IMR-90 (cell line): Measurements from ENCODE around the gene LIPE. TPM values are rescaled to one million over a fixed set of nuclear protein-coding genes. Genes with fewer than 3 reads are reported as not detected.

ENCODE experiments used
- ATAC-seq: fragments of 200-7000 bp; cut with Tn5 transposase; 2 replicates; pipeline ENCODE4 v1.9.1; 2020; ENCODE audit warnings: low read depth, mild to moderate bottlenecking, moderate library complexity
- BruUV-seq: library from RNA; stranded (reverse); fragments of 400-500 nt; replicated peaks from 2 replicates; lab custom pipeline; 2021; lab: Mats Ljungman, UMichigan
- CTCF ChIA-PET: fragments of 300-600 bp; formaldehyde crosslinking; extraction: SDS; loops from one replicate; lab custom pipeline; 2021; ENCODE audit warnings: antibody characterized with exemption; lab: Yijun Ruan, JAX
- POLR2A ChIA-PET: fragments of 300-600 bp; sonication (Branson Sonifier 250); formaldehyde crosslinking; loops from one replicate; lab custom pipeline; 2022; ENCODE audit warnings: antibody characterized with exemption; ENCODE audit not compliant: unreplicated experiment; lab: Charles Lee
- DNase-seq: peaks from one replicate; pipeline ENCODE4 v3.0.0; 2013
- H2AFZ ChIP-seq: replicated peaks from 2 replicates; pipeline ENCODE3; 2013; ENCODE audit warnings: low read length, mild to moderate bottlenecking; ENCODE audit not compliant: poor library complexity
- H2AK5ac ChIP-seq: 2 replicates; pipeline ENCODE4 v1.6.1; 2013; ENCODE audit warnings: low read depth, low read length, inconsistent platforms
- H2AK9ac ChIP-seq: replicated peaks from 2 replicates; pipeline ENCODE3; 2013; ENCODE audit warnings: mild to moderate bottlenecking, low read depth, low read length, moderate library complexity; ENCODE audit not compliant: poor library complexity
- H2BK120ac ChIP-seq: 2 replicates; pipeline ENCODE4 v1.6.1; 2013; ENCODE audit warnings: low read depth, low read length, inconsistent platforms
- H2BK15ac ChIP-seq: 3 replicates; pipeline ENCODE4 v1.6.1; 2013; ENCODE audit warnings: low read depth, low read length, inconsistent platforms
- H2BK20ac ChIP-seq: 2 replicates; pipeline ENCODE4 v1.6.1; 2013; ENCODE audit warnings: low read depth, mild to moderate bottlenecking, inconsistent platforms, low read length, moderate library complexity
- H2BK5ac ChIP-seq: 2 replicates; pipeline ENCODE4 v1.6.1; 2013; ENCODE audit warnings: mild to moderate bottlenecking, low read depth, low read length, inconsistent platforms; ENCODE audit not compliant: poor library complexity, severe bottlenecking
- H3K14ac ChIP-seq: replicated peaks from 2 replicates; pipeline ENCODE4 v1.6.1; 2013; ENCODE audit warnings: low read depth, low read length, inconsistent platforms
- H3K18ac ChIP-seq: 2 replicates; pipeline ENCODE4 v1.6.1; 2013; ENCODE audit warnings: low read depth, low read length, control low read depth
- H3K23ac ChIP-seq: 2 replicates; pipeline ENCODE4 v1.6.1; 2013; ENCODE audit warnings: low read depth, low read length, inconsistent platforms
- H3K27ac ChIP-seq: 2 replicates; pipeline ENCODE4 v1.5.1; 2013; ENCODE audit warnings: mild to moderate bottlenecking, control low read depth, low read length; ENCODE audit not compliant: insufficient read depth
- H3K27me3 ChIP-seq: 2 replicates; pipeline ENCODE4 v1.6.1; 2013; ENCODE audit warnings: low read length; ENCODE audit not compliant: control insufficient read depth, insufficient read depth
- H3K36me3 ChIP-seq: 2 replicates; pipeline ENCODE4 v1.6.1; 2013; ENCODE audit warnings: low read length, mixed read lengths; ENCODE audit not compliant: control insufficient read depth, insufficient read depth
- H3K4ac ChIP-seq: 2 replicates; pipeline ENCODE4 v1.6.1; 2013; ENCODE audit warnings: low read depth, low read length, inconsistent platforms
- H3K4me1 ChIP-seq: 2 replicates; pipeline ENCODE4 v1.6.1; 2013; ENCODE audit warnings: low read length, mixed read lengths; ENCODE audit not compliant: control insufficient read depth, insufficient read depth
- H3K4me2 ChIP-seq: 2 replicates; pipeline ENCODE4 v1.6.1; 2013; ENCODE audit warnings: low read depth, mild to moderate bottlenecking, control low read depth, low read length, moderate library complexity
- H3K4me3 ChIP-seq: 2 replicates; pipeline ENCODE4 v1.5.1; 2013; ENCODE audit warnings: low read depth, mild to moderate bottlenecking, control low read depth, low read length, moderate library complexity; ENCODE audit not compliant: insufficient read depth
- H3K56ac ChIP-seq: 2 replicates; pipeline ENCODE4 v1.6.1; 2013; ENCODE audit warnings: low read length, inconsistent platforms; ENCODE audit not compliant: insufficient read depth; ENCODE audit errors: extremely low read depth
- H3K79me1 ChIP-seq, 2 experiments: 2 replicates each; pipeline ENCODE4 v1.6.1; 2013; ENCODE audit warnings: low read length in 2 of 2, inconsistent platforms in 1 of 2, low read depth in 1 of 2
- H3K9ac ChIP-seq: 2 replicates; pipeline ENCODE4 v1.6.1; 2013; ENCODE audit warnings: low read depth, low read length, control low read depth
- H3K9me1 ChIP-seq: 2 replicates; pipeline ENCODE4 v1.6.1; 2013; ENCODE audit warnings: low read length, inconsistent platforms; ENCODE audit not compliant: insufficient read depth
- H3K9me3 ChIP-seq: 2 replicates; pipeline ENCODE4 v1.6.1; 2013; ENCODE audit warnings: low read length; ENCODE audit not compliant: control insufficient read depth, insufficient read depth
- H4K20me1 ChIP-seq: 2 replicates; pipeline ENCODE4 v1.6.1; 2013; ENCODE audit warnings: low read length, inconsistent platforms; ENCODE audit not compliant: insufficient read depth
- H4K5ac ChIP-seq: 2 replicates; pipeline ENCODE4 v1.6.1; 2013; ENCODE audit warnings: mild to moderate bottlenecking, low read depth, low read length, control low read depth
- H4K8ac ChIP-seq, 2 experiments: 2 replicates each; pipeline ENCODE4 v1.6.1; 2013; ENCODE audit warnings: low read depth in 2 of 2, low read length in 2 of 2, control low read depth in 1 of 2, inconsistent platforms in 1 of 2
- H4K91ac ChIP-seq: 2 replicates; pipeline ENCODE4 v1.6.1; 2013; ENCODE audit warnings: low read depth, low read length, inconsistent platforms; ENCODE audit not compliant: insufficient read depth
- BHLHE40 ChIP-seq: fragments of 150-350 bp; IDR thresholded peaks from 2 replicates; pipeline ENCODE4 v1.6.1; 2016; ENCODE audit warnings: mild to moderate bottlenecking, low read depth, low read length
- CEBPB ChIP-seq: IDR thresholded peaks from 2 replicates; pipeline ENCODE4 v1.6.1; 2012; ENCODE audit warnings: low read depth, low read length, improper control_type of control experiment
- CHD1 ChIP-seq: IDR thresholded peaks from 2 replicates; pipeline ENCODE4 v1.6.1; 2012; ENCODE audit warnings: low read depth, low read length, improper control_type of control experiment
- CTCF ChIP-seq: conservative IDR thresholded peaks from 2 replicates; pipeline ENCODE4 v1.5.1; 2012; ENCODE audit warnings: mild to moderate bottlenecking, low read depth, low read length, improper control_type of control experiment
- FOS ChIP-seq: fragments of 150-350 bp; IDR thresholded peaks from 2 replicates; pipeline ENCODE4 v1.6.1; 2016; ENCODE audit warnings: low read depth, low read length
- MAFK ChIP-seq: IDR thresholded peaks from 2 replicates; pipeline ENCODE4 v1.6.1; 2012; ENCODE audit warnings: low read depth, low read length, improper control_type of control experiment
- MXI1 ChIP-seq: IDR thresholded peaks from 2 replicates; pipeline ENCODE4 v1.6.1; 2012; ENCODE audit warnings: low read depth, mild to moderate bottlenecking, low read length, moderate library complexity, borderline replicate concordance
- NFE2L2 ChIP-seq: fragments of 150-350 bp; IDR thresholded peaks from 2 replicates; pipeline ENCODE4 v1.6.1; 2016; ENCODE audit warnings: low read depth, mild to moderate bottlenecking, low read length
- RAD21 ChIP-seq: IDR thresholded peaks from 2 replicates; pipeline ENCODE4 v1.6.1; 2012; ENCODE audit warnings: low read length, improper control_type of control experiment
- RFX5 ChIP-seq: IDR thresholded peaks from 2 replicates; pipeline ENCODE4 v1.8.0; 2012; ENCODE audit warnings: low read depth, mild to moderate bottlenecking, low read length, moderate library complexity
- USF2 ChIP-seq: fragments of 150-350 bp; IDR thresholded peaks from 2 replicates; pipeline ENCODE4 v1.6.1; 2017; ENCODE audit warnings: mild to moderate bottlenecking, antibody characterized with exemption, low read length, low read depth
- WGBS, 2 experiments: methylation state at CpG; one replicate each; pipeline versions ENCODE4 v1.1.5 to v1.1.7; 2013; ENCODE audit warnings: missing lambda C conversion rate in 2 of 2; ENCODE audit not compliant: insufficient read length in 1 of 2; ENCODE audit errors: extremely low coverage in 2 of 2; 5-methylcytosine and 5-hydroxymethylcytosine counted together
- dilution Hi-C: fragments of 300-500 bp; cut with HindIII; formaldehyde crosslinking; loops from one replicate; pipeline ENCODE4 v1.14.3; 2018; ENCODE audit warnings: low sequenced_read_pairs; ENCODE audit not compliant: unreplicated experiment
- in situ Hi-C: fragments of 300-500 bp; cut with MboI; formaldehyde crosslinking; loops from 3 replicates; pipeline ENCODE4 v1.14.3; 2019; ENCODE audit warnings: low sequenced_read_pairs, inconsistent platforms, mixed read lengths
- intact Hi-C: fragments of 100-400 bp; cut with micrococcal nuclease; formaldehyde crosslinking; loops from 2 replicates; pipeline ENCODE4 v1.10.0; 2022
- polyA plus RNA-seq, 3 experiments: library from polyadenylated mRNA; depleted of rRNA; stranded (reverse); fragments of >200 nt; gene quantifications; 2 replicates each; pipeline ENCODE4 v1.2.3, GENCODE V29; 2012; ENCODE audit warnings: low replicate concordance in 1 of 3
- total RNA-seq: library from RNA; depleted of rRNA; stranded (reverse); fragments of >200 nt; gene quantifications from 2 replicates; pipeline ENCODE4 v1.2.3, GENCODE V29; 2012

Gene LIPE
- total and polyA plus RNA-seq, 2 of the 4 experiments (the other 2 are of a cell fraction), result 1.1 to 5.4 TPM

- ChIA-PET CTCF (interaction anchor here (0.6 to 0.8 kb wide), 2 partner anchors 24 to 290 kb away, joined by 3 to 4 read pairs; no protein-coding TSS in a partner anchor), POLR2A (no interaction called here)
- no peak overlapping the region for H2AFZ ChIP-seq
- H3K14ac ChIP-seq, result no peak overlapping the region
- dilution Hi-C loops, result no loop called here
- no peaks in the 10 kb centered on the region; the same call in 1 of the 2 replicates for H4K20me1 ChIP-seq
- peaks cover 7% of the 10 kb centered on the region; the same call in 1 of the 2 replicates for H3K4me1 ChIP-seq
- intact Hi-C loops, result loop anchor here (10.0 kb wide), 1 partner anchor 266 kb away; the partner anchor contains the start of gene POU2F2
- H3K23ac ChIP-seq, result no peak overlapping the region
- no peaks in the 10 kb centered on the region for H3K27me3 ChIP-seq
- H3K36me3 ChIP-seq, result no peaks in the 10 kb centered on the region
- in situ Hi-C loops, result no loop called here
- ATAC-seq (no peak), DNase-seq (no peak)
- H3K18ac ChIP-seq, result no peak overlapping the region
- H3K9me1 ChIP-seq, result peaks cover 19% of the 10 kb centered on the region
- H3K4me3 ChIP-seq, result no peak overlapping the region
- no peak overlapping the region for H3K27ac ChIP-seq
- no peak for TF ChIP-seq BHLHE40
- no peak for TF ChIP-seq RAD21
- no peak for TF ChIP-seq CHD1
- no peak for TF ChIP-seq MXI1
- TF ChIP-seq CEBPB, result no peak
- no peak for TF ChIP-seq RFX5
- TF ChIP-seq USF2, result no peak
- no peak for TF ChIP-seq NFE2L2
- TF ChIP-seq CTCF, result no peak
- TF ChIP-seq FOS, result no peak
- no peak for TF ChIP-seq MAFK
- H2AK5ac ChIP-seq, result no peak overlapping the region
- H4K91ac ChIP-seq, result no peak overlapping the region
- 71% methylated on average over 1 of the region's 1 CpG; no CpG with 5 or more reads in 1 of the 2 experiments for WGBS, 2 experiments
- no peak overlapping the region for H2BK20ac ChIP-seq
- H2BK5ac ChIP-seq, result no peak overlapping the region
- H4K5ac ChIP-seq, result no peak overlapping the region
- H3K56ac ChIP-seq, result no peak overlapping the region
- no peak overlapping the region for H2BK15ac ChIP-seq
- no peak overlapping the region for H2BK120ac ChIP-seq
- BruUV-seq, result no TSS peak
- no peak overlapping the region for H4K8ac ChIP-seq
- no peak overlapping the region for H3K4me2 ChIP-seq
- no peaks in the 10 kb centered on the region for H3K9me3 ChIP-seq
- no peak overlapping the region for H3K9ac ChIP-seq
- H3K79me1 ChIP-seq, result peaks cover 0 to 37% of the 10 kb centered on the region in 2 experiments; a peak in 2 of 4 replicates
- H3K4ac ChIP-seq, result no peak overlapping the region
- no peak overlapping the region for H2AK9ac ChIP-seq
Observed at GRCh38 chr19:42400404-42400803, 26.8 kb downstream of the LIPE start.
